ENCODE data around the gene C19orf25. TPM values are rescaled to one million over a fixed set of nuclear protein-coding genes. Genes with fewer than 3 reads are reported as not detected.

Gene C19orf25
- total and polyA plus RNA-seq, 2 donors (not counting 1 experiment from before 2014, with no cell fraction given) = 34.2 to 68.3 TPM

- H3K9me3 Mint-ChIP-seq (ENCODE audit: insufficient read depth) = no peaks in the 10 kb centered on the region
- H3K4me1 ChIP-seq (ENCODE audit: control insufficient read depth in 2 of 2, insufficient read depth in 2 of 2, low read length in 2 of 2) = peaks cover 48 to 57% of the 10 kb centered on the region in 2 donors
- H3K4me3 ChIP-seq (ENCODE audit: control extremely low read depth in 1 of 5, extremely low read depth in 1 of 5, insufficient read depth in 1 of 5, low read depth in 2 of 5, low read length in 4 of 5) = no peak overlapping the region
- ATAC-seq (ENCODE audit: low read depth) (no peak), DNase-seq (peak; percentile 39)
- intact Hi-C loops (cut with micrococcal nuclease) = no loop called here
- TF ChIP-seq EZH2 (IDR thresholded peaks at IDR 0.05; ENCODE audit: borderline replicate concordance, insufficient read depth, low read depth, low read length, poor library complexity, severe bottlenecking) (no peak), CTCF (IDR thresholded peaks at IDR 0.05) (no peak)
- H3K4me1 Mint-ChIP-seq = peaks cover 11% of the 10 kb centered on the region
- no peaks in the 10 kb centered on the region for H3K36me3 ChIP-seq (replicated peaks in 1 of 2; ENCODE audit: control extremely low read depth in 1 of 2, control insufficient read depth in 1 of 2, extremely low read depth in 1 of 2, insufficient read depth in 2 of 2, low read length in 1 of 2)
- H3K4me2 ChIP-seq (replicated peaks; ENCODE audit: low read depth, low read length, poor library complexity, severe bottlenecking) = peak overlapping the region; percentile 98
- H3K27me3 Mint-ChIP-seq = no peaks in the 10 kb centered on the region
- ChIA-PET CTCF (no interaction called here), POLR2A (interaction anchor here (0.9 kb wide), 1 partner anchor 27 kb away, joined by 3 read pairs; no protein-coding TSS in a partner anchor)
- H4K20me1 ChIP-seq (ENCODE audit: control insufficient read depth, insufficient read depth, low read length, poor library complexity, severe bottlenecking) = peaks cover 61% of the 10 kb centered on the region
- no peak overlapping the region for H2AFZ ChIP-seq (ENCODE audit: insufficient read depth, low read depth, low read length, poor library complexity, severe bottlenecking)
- no peak overlapping the region for H3K27ac Mint-ChIP-seq
- WGBS (ENCODE audit: insufficient coverage) = 41% methylated on average over 70 of the region's 70 CpGs
- no peak overlapping the region for H3K27ac ChIP-seq (ENCODE audit: low read length in 2 of 2)
- H3K4me3 Mint-ChIP-seq = peak overlapping the region; percentile 19
- peaks cover 1% of the 10 kb centered on the region for H3K79me2 ChIP-seq (ENCODE audit: control insufficient read depth, insufficient read depth, low read length)
- H3K9me3 ChIP-seq (ENCODE audit: control extremely low read depth in 1 of 3, control insufficient read depth in 2 of 3, insufficient read depth in 1 of 3, low read length in 2 of 3) = peaks cover 0 to 9% (median 0%) of the 10 kb centered on the region in 3 donors
- H3K27me3 ChIP-seq (replicated peaks in 1 of 4; ENCODE audit: control extremely low read depth in 1 of 4, control insufficient read depth in 3 of 4, insufficient read depth in 4 of 4, low read length in 3 of 4) = peaks cover 0 to 50% (median 12%) of the 10 kb centered on the region in 4 experiments
- H3K9ac ChIP-seq (ENCODE audit: low read length) = no peak overlapping the region
Observed at GRCh38 chr19:1466461-1467214, 12.4 kb downstream of the C19orf25 start.

- no peak overlapping the region for H3K4me3 ChIP-seq (ENCODE audit: control extremely low read depth in 1 of 5, extremely low read depth in 1 of 5, insufficient read depth in 1 of 5, low read depth in 2 of 5, low read length in 4 of 5)
- H3K4me3 Mint-ChIP-seq = no peak overlapping the region
- DNase-seq (no peak), ATAC-seq (ENCODE audit: low read depth) (no peak)
- ChIA-PET POLR2A (interaction anchor here (0.9 kb wide), 1 partner anchor 27 kb away, joined by 3 read pairs; no protein-coding TSS in a partner anchor), CTCF (interaction anchor here (0.8 to 0.9 kb wide), 2 partner anchors 37 to 360 kb away, joined by 3 to 4 read pairs; no protein-coding TSS in a partner anchor)
- 62% methylated on average over 41 of the region's 41 CpGs for WGBS (ENCODE audit: insufficient coverage)
- peaks cover 7% of the 10 kb centered on the region for H3K4me1 Mint-ChIP-seq
- no peak overlapping the region for H3K27ac Mint-ChIP-seq
- intact Hi-C loops (cut with micrococcal nuclease) = no loop called here
- no peak overlapping the region for H2AFZ ChIP-seq (ENCODE audit: insufficient read depth, low read depth, low read length, poor library complexity, severe bottlenecking)
- H3K27me3 ChIP-seq (replicated peaks in 1 of 4; ENCODE audit: control extremely low read depth in 1 of 4, control insufficient read depth in 3 of 4, insufficient read depth in 4 of 4, low read length in 3 of 4) = peaks cover 0 to 44% (median 9%) of the 10 kb centered on the region in 4 experiments
- H3K27ac ChIP-seq (ENCODE audit: low read length in 2 of 2) = no peak overlapping the region
- peaks cover 0 to 9% (median 0%) of the 10 kb centered on the region in 3 donors for H3K9me3 ChIP-seq (ENCODE audit: control extremely low read depth in 1 of 3, control insufficient read depth in 2 of 3, insufficient read depth in 1 of 3, low read length in 2 of 3)
- H3K36me3 ChIP-seq (replicated peaks in 1 of 2; ENCODE audit: control extremely low read depth in 1 of 2, control insufficient read depth in 1 of 2, extremely low read depth in 1 of 2, insufficient read depth in 2 of 2, low read length in 1 of 2) = no peaks in the 10 kb centered on the region
- H3K27me3 Mint-ChIP-seq = no peaks in the 10 kb centered on the region
- TF ChIP-seq CTCF (IDR thresholded peaks at IDR 0.05) = peak; percentile 5
- TF ChIP-seq EZH2 (IDR thresholded peaks at IDR 0.05; ENCODE audit: borderline replicate concordance, insufficient read depth, low read depth, low read length, poor library complexity, severe bottlenecking) = no peak
- H3K9ac ChIP-seq (ENCODE audit: low read length) = no peak overlapping the region
- H3K9me3 Mint-ChIP-seq (ENCODE audit: insufficient read depth) = no peaks in the 10 kb centered on the region
- peaks cover 42 to 51% of the 10 kb centered on the region in 2 donors for H3K4me1 ChIP-seq (ENCODE audit: control insufficient read depth in 2 of 2, insufficient read depth in 2 of 2, low read length in 2 of 2)
- peak overlapping the region; percentile 98 for H3K4me2 ChIP-seq (replicated peaks; ENCODE audit: low read depth, low read length, poor library complexity, severe bottlenecking)
- no peaks in the 10 kb centered on the region for H3K79me2 ChIP-seq (ENCODE audit: control insufficient read depth, insufficient read depth, low read length)
- peaks cover 55% of the 10 kb centered on the region for H4K20me1 ChIP-seq (ENCODE audit: control insufficient read depth, insufficient read depth, low read length, poor library complexity, severe bottlenecking)
Observed at GRCh38 chr19:1466018-1466460, 13.0 kb downstream of the C19orf25 start.

Measured in B cell (primary cell).